ENCODE measurements around the gene HSP90B1.

HSP90B1 gene

DNA sequence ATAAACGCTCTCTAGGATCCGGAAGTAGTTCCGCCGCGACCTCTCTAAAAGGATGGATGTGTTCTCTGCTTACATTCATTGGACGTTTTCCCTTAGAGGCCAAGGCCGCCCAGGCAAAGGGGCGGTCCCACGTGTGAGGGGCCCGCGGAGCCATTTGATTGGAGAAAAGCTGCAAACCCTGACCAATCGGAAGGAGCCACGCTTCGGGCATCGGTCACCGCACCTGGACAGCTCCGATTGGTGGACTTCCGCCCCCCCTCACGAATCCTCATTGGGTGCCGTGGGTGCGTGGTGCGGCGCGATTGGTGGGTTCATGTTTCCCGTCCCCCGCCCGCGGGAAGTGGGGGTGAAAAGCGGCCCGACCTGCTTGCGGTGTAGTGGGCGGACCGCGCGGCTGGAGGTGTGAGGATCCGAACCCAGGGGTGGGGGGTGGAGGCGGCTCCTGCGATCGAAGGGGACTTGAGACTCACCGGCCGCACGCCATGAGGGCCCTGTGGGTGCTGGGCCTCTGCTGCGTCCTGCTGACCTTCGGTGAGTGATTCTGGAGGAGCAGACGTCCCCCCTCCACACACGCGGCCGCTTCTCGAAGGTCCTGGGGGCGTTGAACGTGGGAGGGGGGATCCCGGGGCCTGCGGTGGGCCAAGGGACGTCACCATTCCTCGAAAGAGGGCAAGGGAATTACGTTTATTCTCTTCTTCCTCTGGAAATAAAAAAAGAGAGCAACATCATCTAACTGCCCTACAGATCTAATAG lies at the start of gene HSP90B1:
HSP90B1 (plus strand) TSS at position 377 of the 753 bp plus-strand sequence; CDS start at position 483, 106 bp downstream.
- peak; percentile 99 for DNase-seq (ENCODE audit: low read depth)

- DNase-seq (ENCODE audit: low read depth) = no peak
Measured at GRCh38 chr12:103881261-103881660, 48.9 kb upstream of the HSP90B1 start.

DNA sequence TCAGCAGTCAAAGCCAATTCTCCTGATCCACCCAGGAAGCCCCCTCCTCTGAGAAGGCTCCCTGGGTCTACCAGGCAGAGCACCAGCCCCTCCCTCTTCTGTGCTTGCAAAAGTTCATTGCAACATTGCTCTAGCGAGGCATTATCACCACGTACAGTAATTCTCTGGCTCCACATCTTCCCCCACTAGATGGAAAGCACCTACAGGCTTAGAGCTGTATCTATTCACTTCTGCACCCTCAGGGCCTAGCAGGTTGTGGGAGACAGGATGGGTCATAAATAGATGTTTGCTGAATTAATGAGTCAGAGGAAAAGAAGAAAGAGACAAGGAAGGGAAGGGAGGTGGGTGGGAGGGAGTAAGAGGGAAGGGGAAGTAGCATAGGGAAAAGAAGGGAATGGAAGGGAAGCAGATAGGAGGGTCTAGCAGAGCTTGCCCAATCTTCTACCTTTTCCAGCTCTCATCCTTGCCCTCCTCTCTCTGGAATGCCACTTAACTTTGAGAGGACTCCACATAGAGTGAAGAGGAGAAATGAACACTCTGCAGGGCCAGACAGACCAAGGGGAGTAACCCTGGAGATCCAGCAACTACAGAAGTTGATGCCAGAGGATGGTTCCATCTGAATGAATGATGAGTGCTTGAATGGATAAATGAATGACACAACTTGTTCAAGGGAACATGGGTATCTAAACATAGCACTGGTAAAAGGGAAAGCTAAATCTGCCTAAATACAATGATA lies 47.2 kb upstream of the HSP90B1 start:
- DNase-seq (ENCODE audit: low read depth) = no peak

DNA sequence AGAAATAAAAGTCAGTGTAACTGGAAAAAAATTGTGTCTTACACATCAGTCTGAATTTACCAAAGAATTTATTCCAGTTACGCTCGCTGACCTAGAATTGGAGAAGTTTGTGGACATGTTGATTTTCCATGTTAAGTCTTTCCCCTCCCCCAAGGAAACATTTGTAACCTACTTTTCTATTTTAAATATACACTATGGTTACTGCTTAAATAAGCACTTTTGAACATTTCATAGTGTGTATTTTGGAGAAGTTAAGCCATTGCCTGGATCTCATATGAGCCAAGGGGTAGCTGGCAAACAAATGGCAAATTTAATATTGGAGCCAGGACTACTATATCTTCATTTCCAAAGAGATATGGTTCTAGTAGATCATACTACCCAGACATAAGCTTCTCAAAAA lies 46.3 kb upstream of the HSP90B1 start:
- no peak for DNase-seq (ENCODE audit: low read depth)

DNA sequence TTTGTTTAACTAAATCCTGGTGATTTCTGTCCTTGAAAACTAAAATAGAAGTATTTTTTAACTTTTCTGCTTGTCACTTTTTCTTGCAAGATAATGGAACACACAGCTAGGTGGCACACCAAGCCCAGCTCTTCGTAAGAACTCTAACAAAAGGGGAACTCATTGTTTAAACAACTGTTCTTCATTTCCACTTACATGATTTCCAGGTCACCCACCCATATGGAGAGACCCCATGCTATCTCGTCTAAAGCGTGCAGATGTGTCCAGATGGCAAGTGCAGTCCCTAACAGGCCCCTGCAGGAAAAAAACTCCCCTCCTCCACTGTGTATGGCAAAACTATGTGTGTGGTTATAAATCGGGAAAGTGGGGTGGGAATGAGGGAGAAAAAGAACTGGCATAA lies 45.9 kb upstream of the HSP90B1 start:
- DNase-seq (ENCODE audit: low read depth) = no peak

- DNase-seq (ENCODE audit: low read depth) = no peak
Measured at GRCh38 chr12:103886195-103886797, 43.9 kb upstream of the HSP90B1 start.

DNA sequence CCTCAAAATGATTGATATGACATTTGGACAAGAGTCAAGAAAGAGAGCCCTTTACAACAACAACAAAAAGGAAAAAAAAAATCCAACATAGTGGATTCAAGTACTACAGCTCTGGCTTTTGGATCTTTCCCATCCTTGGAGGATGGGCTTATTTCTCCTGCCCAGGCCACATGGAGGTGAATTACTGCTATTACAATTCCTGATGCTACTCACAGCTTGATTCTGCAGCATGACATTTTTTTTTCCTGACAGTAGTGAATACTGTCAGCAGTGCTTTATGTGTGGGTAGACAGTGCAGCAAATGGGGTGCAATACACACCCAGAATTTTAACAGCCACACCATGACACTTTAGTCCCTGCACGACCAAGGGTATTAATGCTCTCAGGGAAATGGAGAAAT lies 42.5 kb upstream of the HSP90B1 start:
- no peak for DNase-seq (ENCODE audit: low read depth)

GRCh38 chr12:103897316-103897715 lies 32.9 kb upstream of the HSP90B1 start:
- DNase-seq (ENCODE audit: low read depth) = no peak

DNA sequence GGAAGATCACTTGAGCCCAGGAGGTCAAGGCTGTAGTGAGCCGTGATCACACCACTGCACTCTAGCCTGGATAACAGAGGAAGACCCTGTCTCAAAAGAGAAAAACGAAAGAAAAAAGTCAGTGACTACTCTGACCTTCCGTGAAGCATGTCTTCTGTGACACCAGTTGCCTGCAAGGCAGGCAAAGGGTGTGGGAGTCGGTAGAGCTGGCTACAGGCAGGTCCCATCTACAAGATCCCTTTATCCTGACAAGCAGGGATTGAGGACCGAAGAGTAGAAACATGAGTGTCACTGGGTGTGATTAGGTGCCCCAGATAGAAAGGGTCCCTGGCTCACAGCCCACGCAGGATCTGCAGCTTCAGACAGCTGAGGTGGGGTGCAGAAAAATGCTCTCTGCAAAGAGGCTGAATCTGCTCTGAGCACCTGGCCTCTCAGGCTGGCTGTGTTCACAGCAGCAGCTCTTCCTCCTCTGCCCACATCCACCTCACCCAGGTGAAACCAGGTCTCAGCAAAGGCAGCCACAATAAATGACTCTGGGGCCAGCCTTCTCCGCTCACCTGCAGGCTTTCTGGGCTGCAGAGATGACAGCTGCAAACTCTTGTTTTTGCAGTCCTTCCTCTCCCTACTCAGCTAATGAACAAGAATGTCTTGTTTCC lies 28.6 kb upstream of the HSP90B1 start:
- no peak for DNase-seq (ENCODE audit: low read depth)

GRCh38 chr12:103903993-103904392 lies 26.2 kb upstream of the HSP90B1 start:
- DNase-seq (ENCODE audit: low read depth) = no peak

DNA sequence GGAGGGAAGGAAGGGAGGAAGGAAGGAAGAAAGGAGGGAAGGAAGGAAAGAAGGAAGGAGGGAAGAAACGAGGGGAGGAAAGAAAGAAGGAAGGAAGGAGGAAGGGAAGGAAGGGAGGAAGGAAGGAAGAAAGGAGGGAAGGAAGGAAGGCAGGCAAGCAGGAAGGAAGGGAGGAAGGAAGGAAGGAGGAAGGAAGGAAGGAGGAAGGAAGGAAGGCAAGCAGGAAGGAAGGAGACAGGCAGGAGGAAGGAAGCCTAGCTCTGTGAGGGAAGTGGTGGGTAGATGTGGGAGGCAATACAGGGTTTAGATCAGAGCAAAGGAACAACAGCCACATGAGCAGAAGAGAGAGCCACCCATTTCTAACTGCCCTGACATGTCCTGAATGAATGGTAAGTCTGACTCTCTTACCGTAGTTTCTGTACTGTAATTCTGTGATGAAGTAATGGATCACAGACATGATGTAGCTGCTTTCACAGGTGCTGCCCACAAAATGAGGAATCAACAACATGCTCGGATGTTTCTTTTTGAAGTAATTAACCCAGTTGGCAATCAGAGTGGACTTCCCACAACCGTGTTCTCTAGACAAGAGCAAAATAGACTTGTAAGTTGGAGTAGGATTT lies 24.4 kb upstream of the HSP90B1 start:
- DNase-seq (ENCODE audit: low read depth) = no peak

DNA sequence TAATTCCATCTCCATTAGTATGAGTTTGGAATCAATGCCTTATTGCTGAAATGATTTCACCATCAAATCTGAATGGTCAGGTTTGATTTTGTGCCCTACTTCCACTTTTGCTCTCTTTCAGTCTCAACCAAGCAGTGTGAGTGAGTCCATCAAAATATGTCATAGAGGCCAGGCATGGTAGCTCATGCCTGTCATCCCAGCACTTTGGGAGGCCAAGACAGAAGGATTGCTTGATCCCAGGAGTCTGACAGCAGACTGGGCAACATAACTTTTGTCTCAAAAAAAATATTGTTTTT lies 22.0 kb upstream of the HSP90B1 start:
- no peak for DNase-seq (ENCODE audit: low read depth)

DNA sequence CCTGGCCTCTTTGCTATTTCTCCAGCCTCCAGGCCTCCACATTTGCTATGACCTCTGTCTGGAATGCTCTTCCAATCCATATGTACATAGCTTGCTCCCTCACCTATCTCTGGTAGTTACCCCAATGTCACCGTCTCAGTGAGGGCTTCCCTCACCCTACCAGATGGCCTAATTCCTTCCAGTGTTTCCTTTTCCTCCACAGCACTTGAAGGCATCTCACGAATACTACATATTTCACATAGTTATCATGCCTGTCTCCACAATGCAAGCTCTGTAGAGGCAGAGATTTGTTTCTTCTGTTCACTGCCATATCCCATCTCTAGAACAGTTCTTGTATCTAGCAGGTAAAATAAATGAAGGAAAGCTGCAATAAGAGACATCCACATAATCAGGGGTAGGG lies 21.3 kb upstream of the HSP90B1 start:
- DNase-seq (ENCODE audit: low read depth) = no peak

GRCh38 chr12:103909811-103910210 lies 20.4 kb upstream of the HSP90B1 start:
- DNase-seq (ENCODE audit: low read depth) = no peak

- no peak for DNase-seq (ENCODE audit: low read depth)
Measured at GRCh38 chr12:103912069-103912468, 18.1 kb upstream of the HSP90B1 start.

GRCh38 chr12:103913100-103913499 lies 17.1 kb upstream of the HSP90B1 start:
- no peak for DNase-seq (ENCODE audit: low read depth)

DNA sequence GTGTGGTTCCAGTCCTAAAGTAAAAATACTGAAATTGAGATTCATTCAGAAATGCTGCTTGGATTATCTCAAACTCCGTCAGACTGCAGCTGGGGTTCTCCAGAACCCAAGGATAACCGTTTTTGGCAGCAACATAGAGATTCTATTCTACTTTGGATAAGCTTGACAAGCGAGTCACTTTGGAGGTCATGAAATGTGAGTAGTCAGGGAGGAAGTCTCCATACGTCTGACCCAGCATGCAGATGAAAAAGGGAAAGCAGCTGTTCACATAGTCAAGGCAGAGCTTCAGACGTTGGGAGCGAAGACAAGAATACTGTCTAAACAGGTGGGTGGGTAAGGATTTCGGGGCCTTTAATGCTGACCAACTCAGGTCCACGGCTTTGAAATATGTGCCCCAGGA lies 14.9 kb upstream of the HSP90B1 start:
- DNase-seq (ENCODE audit: low read depth) = no peak

GRCh38 chr12:103917873-103918272 lies 12.3 kb upstream of the HSP90B1 start:
- no peak for DNase-seq (ENCODE audit: low read depth)

- DNase-seq (ENCODE audit: low read depth) = no peak
Measured at GRCh38 chr12:103924761-103925641, 5.2 kb upstream of the HSP90B1 start.

GRCh38 chr12:103928682-103929045 lies 1.5 kb upstream of the HSP90B1 start:
- DNase-seq (ENCODE audit: low read depth) = peak; percentile 16

- peak; percentile 60 for DNase-seq (ENCODE audit: low read depth)
Measured at GRCh38 chr12:103929046-103929783, 995 bp upstream of the HSP90B1 start.

Data from stimulated activated CD8-positive, alpha-beta memory T cell treated with anti-CD3 and anti-CD28 coated beads, Interleukin-7, amount 100 ng/mL, for 24 hours (primary cell).